Natural killer cell (primary cell): ENCODE results near the gene FIGNL2. TPM values are rescaled to one million over a fixed set of nuclear protein-coding genes. Genes with fewer than 3 reads are reported as not detected.

Experiments
- ATAC-seq, 3 donors: fragments of 150-1000 bp in 2 of 3; fragments of 200-7000 bp in 1 of 3; cut with Tn5 transposase; 1 replicate in 1 of 3; 2 replicates in 2 of 3; pipeline ENCODE4 v1.10.0; 2021; ENCODE audit warnings: mild to moderate bottlenecking in 2 of 3, moderate library complexity in 2 of 3
- DNase-seq, 2 donors: peaks; one replicate each; pipeline versions ENCODE4 v3.0.0 to v3.0.0-alpha.2; 2013 to 2021; ENCODE audit warnings: mixed read lengths in 1 of 2
- H3K27ac ChIP-seq: one replicate; pipeline ENCODE4 v1.5.1; 2013; ENCODE audit warnings: mild to moderate bottlenecking, low read length
- H3K27me3 ChIP-seq: one replicate; pipeline ENCODE4 v1.6.1; 2013; ENCODE audit warnings: low read length; ENCODE audit not compliant: control insufficient read depth, insufficient read depth
- H3K36me3 ChIP-seq: one replicate; pipeline ENCODE4 v1.6.1; 2013; ENCODE audit warnings: low read length; ENCODE audit not compliant: control insufficient read depth, insufficient read depth
- H3K4me1 ChIP-seq: one replicate; pipeline ENCODE4 v1.6.1; 2013; ENCODE audit warnings: low read length; ENCODE audit not compliant: control insufficient read depth, insufficient read depth
- H3K4me3 ChIP-seq: one replicate; pipeline ENCODE4 v1.5.1; 2013; ENCODE audit warnings: low read length
- H3K9me3 ChIP-seq: one replicate; pipeline ENCODE4 v1.6.1; 2013; ENCODE audit warnings: low read length; ENCODE audit not compliant: control insufficient read depth, insufficient read depth
- H3K27ac Mint-ChIP-seq, 2 donors: one replicate each; pipeline ENCODE4 v1.8.0; 2022; ENCODE audit warnings: mild to moderate bottlenecking in 2 of 2, mixed read lengths in 2 of 2, moderate library complexity in 1 of 2
- H3K27me3 Mint-ChIP-seq, 2 donors: one replicate each; pipeline ENCODE4 v1.8.0; 2022; ENCODE audit warnings: low read depth in 2 of 2, mixed read lengths in 2 of 2
- H3K36me3 Mint-ChIP-seq: one replicate; pipeline ENCODE4 v1.8.0; 2022; ENCODE audit warnings: mixed read lengths
- H3K4me1 Mint-ChIP-seq, 2 donors: one replicate each; pipeline ENCODE4 v1.8.0; 2022; ENCODE audit warnings: mixed read lengths in 2 of 2
- H3K4me3 Mint-ChIP-seq: one replicate; pipeline ENCODE4 v1.8.0; 2022; ENCODE audit warnings: mild to moderate bottlenecking, moderate library complexity, mixed read lengths
- H3K9me3 Mint-ChIP-seq, 2 donors: one replicate each; pipeline ENCODE4 v1.8.0; 2022; ENCODE audit warnings: mixed read lengths in 2 of 2
- whole genome bisulfite sequencing: methylation state at CpG from one replicate; pipeline ENCODE4 v1.1.7; 2013; ENCODE audit warnings: missing lambda C conversion rate; ENCODE audit not compliant: insufficient coverage; 5-methylcytosine and 5-hydroxymethylcytosine counted together
- intact Hi-C: fragments of 100-400 bp; cut with micrococcal nuclease; formaldehyde crosslinking; loops from one replicate; pipeline ENCODE4 v1.14.2; 2022
- total RNA-seq, 4 donors: library from RNA; stranded (reverse); fragments of 120-200 nt in 1 of 4; gene quantifications; one replicate each; pipeline versions ENCODE4 v1.2.3 to v1.2.4, GENCODE V29; 2013 to 2022
- TF ChIP-seq, protein P1 (sequence below): fragments of 200-600 bp; IDR thresholded peaks from one replicate; pipeline ENCODE4 v1.8.0; 2022; ENCODE audit warnings: antibody characterized with exemption

FIGNL2 gene
- total RNA-seq, 3 donors from 2014 or later (not counting 1 experiment from before 2014, with no cell fraction given): 1.4 to 1.6 (median 1.5) TPM

DNA sequence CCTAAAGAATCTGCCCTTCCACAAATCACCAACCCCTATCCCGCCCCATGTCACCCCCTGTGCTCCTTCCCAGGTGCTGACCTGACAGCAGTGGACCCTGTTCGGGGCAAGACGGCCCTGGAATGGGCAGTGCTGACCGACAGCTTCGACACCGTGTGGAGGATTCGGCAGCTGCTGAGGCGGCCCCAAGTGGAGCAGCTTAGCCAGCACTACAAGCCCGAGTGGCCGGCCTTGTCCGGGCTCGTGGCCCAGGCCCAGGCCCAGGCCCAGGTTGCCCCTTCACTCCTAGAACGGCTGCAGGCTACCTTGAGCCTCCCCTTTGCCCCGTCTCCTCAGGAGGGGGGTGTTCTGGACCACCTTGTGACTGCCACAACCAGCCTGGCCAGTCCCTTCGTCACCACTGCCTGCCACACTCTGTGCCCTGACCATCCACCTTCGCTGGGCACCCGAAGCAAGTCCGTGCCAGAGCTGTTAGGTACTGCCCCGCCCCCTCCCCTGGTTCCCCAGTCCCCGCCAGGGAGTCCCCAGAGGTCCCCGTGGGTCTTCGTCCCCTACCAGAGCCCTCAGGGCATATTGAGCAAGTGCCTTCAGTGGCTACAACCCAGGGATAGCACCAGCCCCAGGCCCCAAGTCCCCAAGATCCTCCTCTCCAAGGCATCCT lies 42.1 kb upstream of the FIGNL2 start:
- ATAC-seq: no peak

DNA sequence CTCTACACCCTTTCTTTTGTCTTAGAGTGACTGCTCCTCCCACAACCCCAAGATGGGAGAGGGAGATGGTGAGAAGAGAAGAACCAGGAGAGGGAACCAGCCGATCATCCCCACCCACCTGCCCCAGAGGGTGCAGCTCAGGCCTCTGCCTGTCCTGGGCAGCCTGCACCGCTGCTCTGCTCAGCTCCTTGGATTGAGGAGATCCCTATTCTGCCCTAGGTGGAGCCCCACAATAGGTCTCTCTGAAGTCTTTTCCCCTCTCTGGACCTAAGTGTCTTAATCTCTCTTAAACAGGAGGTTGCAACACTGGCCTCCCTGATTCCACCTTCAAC lies 41.6 kb upstream of the FIGNL2 start:
- H3K27me3 Mint-ChIP-seq: peaks cover 0 to 3% of the 10 kb centered on the region in 2 donors
- H3K9me3 ChIP-seq: no peaks in the 10 kb centered on the region
- H3K27ac Mint-ChIP-seq: no peak overlapping the region
- peaks cover 11 to 13% of the 10 kb centered on the region in 2 donors for H3K4me1 Mint-ChIP-seq
- H3K27ac ChIP-seq: no peak overlapping the region
- H3K36me3 ChIP-seq: no peaks in the 10 kb centered on the region
- H3K36me3 Mint-ChIP-seq: no peaks in the 10 kb centered on the region
- peaks cover 12% of the 10 kb centered on the region for H3K4me1 ChIP-seq
- no peak overlapping the region for H3K4me3 ChIP-seq
- TF ChIP-seq, protein P1, sequence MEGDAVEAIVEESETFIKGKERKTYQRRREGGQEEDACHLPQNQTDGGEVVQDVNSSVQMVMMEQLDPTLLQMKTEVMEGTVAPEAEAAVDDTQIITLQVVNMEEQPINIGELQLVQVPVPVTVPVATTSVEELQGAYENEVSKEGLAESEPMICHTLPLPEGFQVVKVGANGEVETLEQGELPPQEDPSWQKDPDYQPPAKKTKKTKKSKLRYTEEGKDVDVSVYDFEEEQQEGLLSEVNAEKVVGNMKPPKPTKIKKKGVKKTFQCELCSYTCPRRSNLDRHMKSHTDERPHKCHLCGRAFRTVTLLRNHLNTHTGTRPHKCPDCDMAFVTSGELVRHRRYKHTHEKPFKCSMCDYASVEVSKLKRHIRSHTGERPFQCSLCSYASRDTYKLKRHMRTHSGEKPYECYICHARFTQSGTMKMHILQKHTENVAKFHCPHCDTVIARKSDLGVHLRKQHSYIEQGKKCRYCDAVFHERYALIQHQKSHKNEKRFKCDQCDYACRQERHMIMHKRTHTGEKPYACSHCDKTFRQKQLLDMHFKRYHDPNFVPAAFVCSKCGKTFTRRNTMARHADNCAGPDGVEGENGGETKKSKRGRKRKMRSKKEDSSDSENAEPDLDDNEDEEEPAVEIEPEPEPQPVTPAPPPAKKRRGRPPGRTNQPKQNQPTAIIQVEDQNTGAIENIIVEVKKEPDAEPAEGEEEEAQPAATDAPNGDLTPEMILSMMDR: no peak
- ATAC-seq: no peak
- H3K27me3 ChIP-seq: no peaks in the 10 kb centered on the region
- H3K9me3 Mint-ChIP-seq: no peaks in the 10 kb centered on the region
- no peak for DNase-seq
- intact Hi-C loops: no loop called here
- H3K4me3 Mint-ChIP-seq: no peak overlapping the region
- 85% methylated on average over 2 of the region's 2 CpGs for WGBS

More for the DNA sequence above, 42.1 kb upstream of the FIGNL2 start:
- no peaks in the 10 kb centered on the region for H3K9me3 Mint-ChIP-seq
- peaks cover 0 to 3% of the 10 kb centered on the region in 2 donors for H3K27me3 Mint-ChIP-seq
- peaks cover 8% of the 10 kb centered on the region in 2 donors for H3K4me1 Mint-ChIP-seq
- no peak overlapping the region for H3K27ac Mint-ChIP-seq
- intact Hi-C loops: no loop called here
- no peaks in the 10 kb centered on the region for H3K9me3 ChIP-seq
- no peak overlapping the region for H3K4me3 Mint-ChIP-seq
- DNase-seq: no peak
- no peaks in the 10 kb centered on the region for H3K36me3 Mint-ChIP-seq
- H3K4me3 ChIP-seq: no peak overlapping the region
- 86% methylated on average over 22 of the region's 22 CpGs for WGBS
- no peak overlapping the region for H3K27ac ChIP-seq
- no peaks in the 10 kb centered on the region for H3K36me3 ChIP-seq
- H3K27me3 ChIP-seq: no peaks in the 10 kb centered on the region
- TF ChIP-seq, protein P1: no peak
- H3K4me1 ChIP-seq: peaks cover 11% of the 10 kb centered on the region

DNA sequence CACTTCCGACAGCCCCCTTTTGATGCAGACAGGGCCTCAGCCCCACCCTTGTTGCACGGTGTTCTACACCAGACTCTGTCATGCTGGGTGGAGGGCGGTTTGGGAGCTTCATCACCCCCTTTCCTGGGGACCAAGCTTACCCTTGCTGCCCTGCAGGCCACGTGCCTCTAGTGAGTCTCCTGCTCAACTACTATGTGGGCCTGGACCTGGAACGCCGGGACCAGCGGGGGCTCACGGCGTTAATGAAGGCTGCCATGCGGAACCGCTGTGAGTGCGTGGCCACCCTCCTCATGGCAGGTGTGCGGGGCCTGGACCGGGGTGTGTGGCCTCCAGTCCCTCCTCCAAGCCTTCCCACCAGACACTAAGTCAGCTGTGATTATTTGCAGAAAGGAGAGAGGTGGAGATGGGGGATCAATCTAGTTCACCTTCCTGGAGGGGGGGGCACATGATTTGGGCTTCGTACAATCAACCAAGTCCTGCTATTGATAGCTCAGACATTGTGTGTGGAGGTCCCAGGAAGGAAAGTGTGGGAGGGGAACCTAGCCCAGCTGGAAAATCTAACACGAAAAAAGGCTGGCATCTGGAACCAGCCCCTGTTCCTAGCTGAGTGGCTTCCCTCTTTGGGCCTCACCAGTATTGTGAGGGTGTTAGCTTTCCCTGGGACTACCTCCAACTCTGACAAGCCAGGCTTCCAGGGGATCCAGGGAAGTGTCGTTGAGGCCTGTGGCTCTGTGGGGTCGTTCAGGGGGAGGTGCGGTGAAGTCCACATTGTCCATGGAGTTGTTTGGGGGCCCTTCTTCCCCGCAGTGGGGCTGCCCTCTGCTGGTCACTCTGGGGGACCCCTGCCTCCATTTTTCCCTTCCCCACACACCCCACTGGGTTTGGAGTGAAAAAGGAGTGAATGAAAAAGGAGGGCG lies 41.0 kb upstream of the FIGNL2 start:
- H3K9me3 Mint-ChIP-seq: no peaks in the 10 kb centered on the region
- H3K27me3 Mint-ChIP-seq: peaks cover 0 to 3% of the 10 kb centered on the region in 2 donors
- intact Hi-C loops: no loop called here
- TF ChIP-seq, protein P1: no peak
- Histone ChIP-seq H3K36me3 (no peaks in the 10 kb centered on the region), H3K9me3 (no peaks in the 10 kb centered on the region), H3K27ac (no peak overlapping the region), H3K4me3 (no peak overlapping the region), H3K4me1 (peaks cover 12% of the 10 kb centered on the region), H3K27me3 (no peaks in the 10 kb centered on the region)
- H3K27ac Mint-ChIP-seq: no peak overlapping the region
- no peak for DNase-seq
- H3K36me3 Mint-ChIP-seq: no peaks in the 10 kb centered on the region
- no peak overlapping the region for H3K4me3 Mint-ChIP-seq
- no peak for ATAC-seq
- 90% methylated on average over 18 of the region's 21 CpGs for WGBS
- peaks cover 11 to 13% of the 10 kb centered on the region in 2 donors for H3K4me1 Mint-ChIP-seq
